ENCODE results near the gene NEXMIF. TPM values are rescaled to one million over a fixed set of nuclear protein-coding genes. Genes with fewer than 3 reads are reported as not detected.

The NEXMIF gene
- total and polyA plus RNA-seq, 9 of the 15 experiments (the other 6 are each of a cell fraction or from before 2014, with no cell fraction given), result not detected

DNA sequence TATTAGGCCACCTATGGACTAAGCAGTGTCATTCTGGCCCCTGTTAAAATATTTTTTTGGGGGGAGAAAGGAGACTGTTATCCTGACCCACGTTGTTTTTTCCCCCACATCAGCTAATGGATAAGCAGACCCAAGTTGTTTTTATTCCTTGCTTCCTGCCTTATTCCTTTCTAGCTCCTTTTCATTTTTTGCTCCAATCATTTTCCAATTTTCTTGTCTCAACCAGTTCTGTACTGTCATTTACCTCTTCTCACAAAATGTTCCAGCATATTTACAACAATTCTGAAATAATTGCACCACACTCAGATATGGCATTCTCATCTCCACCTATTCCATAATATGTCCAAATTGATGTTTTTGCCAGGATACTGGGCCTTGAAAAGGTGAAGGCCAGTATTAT lies 150.3 kb downstream of the NEXMIF start:
- Histone ChIP-seq H4K20me1 (replicated peaks; ENCODE audit: control insufficient read depth, insufficient read depth, low read length) (no peaks in the 10 kb centered on the region), H3K9me3 (replicated peaks; ENCODE audit: control insufficient read depth, insufficient read depth, low read depth, low read length) (no peaks in the 10 kb centered on the region), H3K9ac (ENCODE audit: insufficient read depth in 1 of 2, low read depth in 2 of 2, low read length in 2 of 2) (no peak overlapping the region), H2AFZ (ENCODE audit: low read depth, low read length) (no peak overlapping the region), H3K4me1 (replicated peaks in 1 of 2; ENCODE audit: control insufficient read depth in 2 of 2, insufficient read depth in 2 of 2, low read length in 2 of 2) (no peaks in the 10 kb centered on the region), H3K4me3 (no peak overlapping the region), H3K36me3 (ENCODE audit: control insufficient read depth, insufficient read depth, low read length) (no peaks in the 10 kb centered on the region), H3K79me2 (ENCODE audit: control insufficient read depth, insufficient read depth, low read length) (no peaks in the 10 kb centered on the region), H3K4me2 (ENCODE audit: insufficient read depth, low read length) (no peak overlapping the region), H3K9me1 (ENCODE audit: control insufficient read depth, insufficient read depth, low read length) (no peaks in the 10 kb centered on the region), H3K27ac (ENCODE audit: extremely low read depth, low read depth, low read length) (no peak overlapping the region), H3K27me3 (ENCODE audit: control insufficient read depth in 2 of 2, insufficient read depth in 2 of 2, low read length in 2 of 2) (no peaks in the 10 kb centered on the region)
- FAIRE-seq, result no peak
- ChIA-PET CTCF (ENCODE audit: low intra/inter-chr PET ratio) (no interaction called here), POLR2A (no interaction called here)
- BruUV-seq (replicated peaks), result no TSS peak
- ATAC-seq, result no peak
- WGBS (ENCODE audit: insufficient coverage, low coverage, missing lambda C conversion rate), result 0% methylated on average over 1 of the region's 1 CpG
- no peak for DNase-seq (ENCODE audit: extremely low read depth in 1 of 4, low spot score in 3 of 4)
- intact Hi-C loops (cut with micrococcal nuclease) (no loop called here), in situ Hi-C loops (cut with MboI) (no loop called here)
- TF ChIP-seq TFAM (CRISPR knock-in tag; conservative IDR thresholded peaks at IDR 0.05), result no peak
- TF ChIP-seq ZNF134 (CRISPR knock-in tag; conservative IDR thresholded peaks at IDR 0.05), result no peak
- TF ChIP-seq ELK1 (CRISPR knock-in tag; IDR thresholded peaks at IDR 0.05), result no peak
- TF ChIP-seq KDM4B (IDR thresholded peaks at IDR 0.05; ENCODE audit: borderline replicate concordance in 2 of 2, low read depth in 1 of 2), result no peak
- TF ChIP-seq ZNF407 (IDR thresholded peaks at IDR 0.05; ENCODE audit: low read depth), result no peak
- no peak for TF ChIP-seq ILK (tag; IDR thresholded peaks at IDR 0.05; ENCODE audit: borderline replicate concordance, low read depth)
- no peak for TF ChIP-seq SMARCE1 (IDR thresholded peaks at IDR 0.05)
- TF ChIP-seq HNRNPUL1 (IDR thresholded peaks at IDR 0.05; ENCODE audit: low read length), result no peak
- TF ChIP-seq JUN (IDR thresholded peaks at IDR 0.05; ENCODE audit: borderline replicate concordance, low read depth, low read length), result no peak
- TF ChIP-seq JUN (CRISPR knock-in tag; IDR thresholded peaks at IDR 0.05; ENCODE audit: borderline replicate concordance), result no peak
- TF ChIP-seq, protein P1, sequence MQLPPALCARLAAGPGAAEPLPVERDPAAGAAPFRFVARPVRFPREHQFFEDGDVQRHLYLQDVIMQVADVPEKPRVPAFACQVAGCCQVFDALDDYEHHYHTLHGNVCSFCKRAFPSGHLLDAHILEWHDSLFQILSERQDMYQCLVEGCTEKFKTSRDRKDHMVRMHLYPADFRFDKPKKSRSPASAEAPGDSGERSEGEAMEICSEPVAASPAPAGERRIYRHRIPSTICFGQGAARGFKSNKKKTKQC (CRISPR knock-in tag; IDR thresholded peaks at IDR 0.05), result no peak
- TF ChIP-seq TARDBP (IDR thresholded peaks at IDR 0.05), result no peak
- no peak for TF ChIP-seq PHF20 (IDR thresholded peaks at IDR 0.05; ENCODE audit: partially characterized antibody)

Measured in K562 (cell line).